NB4 (cell line): ENCODE results near the gene CDK5.

Experiments
- CTCF ChIP-seq: IDR thresholded peaks from one replicate; pipeline ENCODE4 v1.5.1; 2012; ENCODE audit warnings: low read depth, low read length
- POLR2A ChIP-seq: IDR thresholded peaks from 2 replicates; pipeline ENCODE4 v1.6.1; 2011; ENCODE audit warnings: mild to moderate bottlenecking; ENCODE audit not compliant: insufficient read length; ENCODE audit errors: extremely low read depth

- TF ChIP-seq CTCF (no peak), POLR2A (no peak)
Measured at GRCh38 chr7:151013356-151013732, 44.4 kb downstream of the CDK5 start.
